ENCODE data around the gene MTMR11.

Gene MTMR11

DNA sequence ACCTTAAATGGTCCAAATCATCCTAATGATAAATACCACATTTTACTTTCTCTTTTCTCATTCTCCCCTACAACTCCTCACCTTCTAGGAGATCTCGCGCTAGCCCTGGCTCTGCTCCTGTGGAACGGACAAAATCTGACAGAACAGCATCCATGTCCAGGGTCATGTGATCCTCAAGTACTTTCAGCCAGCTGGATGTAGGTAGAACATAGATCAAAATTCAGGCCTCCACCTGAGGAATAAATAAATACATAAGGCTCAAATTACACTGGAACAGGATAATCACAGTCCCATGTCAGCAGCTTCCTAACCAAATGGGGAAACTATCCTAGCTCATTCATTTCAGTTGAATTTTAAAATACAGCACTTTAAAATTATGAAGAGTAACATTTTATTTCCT, 40.7 kb upstream of the MTMR11 start:
- no peak overlapping the region for H2AFZ ChIP-seq
- no peaks in the 10 kb centered on the region for H3K36me3 ChIP-seq (ENCODE audit: control insufficient read depth, insufficient read depth, low read length)
- no peaks in the 10 kb centered on the region for H3K27me3 ChIP-seq (ENCODE audit: control insufficient read depth, insufficient read depth, low read length)
- H3K9me3 ChIP-seq (ENCODE audit: control insufficient read depth, low read length) = no peaks in the 10 kb centered on the region
- no peaks in the 10 kb centered on the region for H3K79me2 ChIP-seq
- no peak overlapping the region for H3K9ac ChIP-seq
- H3K27ac ChIP-seq = no peak overlapping the region
- no peak overlapping the region for H3K4me2 ChIP-seq (ENCODE audit: low read length)
- no peak overlapping the region for H3K4me3 ChIP-seq (ENCODE audit: low read depth, low read length)
- H3K4me1 ChIP-seq = no peaks in the 10 kb centered on the region
- TF ChIP-seq, protein P1, sequence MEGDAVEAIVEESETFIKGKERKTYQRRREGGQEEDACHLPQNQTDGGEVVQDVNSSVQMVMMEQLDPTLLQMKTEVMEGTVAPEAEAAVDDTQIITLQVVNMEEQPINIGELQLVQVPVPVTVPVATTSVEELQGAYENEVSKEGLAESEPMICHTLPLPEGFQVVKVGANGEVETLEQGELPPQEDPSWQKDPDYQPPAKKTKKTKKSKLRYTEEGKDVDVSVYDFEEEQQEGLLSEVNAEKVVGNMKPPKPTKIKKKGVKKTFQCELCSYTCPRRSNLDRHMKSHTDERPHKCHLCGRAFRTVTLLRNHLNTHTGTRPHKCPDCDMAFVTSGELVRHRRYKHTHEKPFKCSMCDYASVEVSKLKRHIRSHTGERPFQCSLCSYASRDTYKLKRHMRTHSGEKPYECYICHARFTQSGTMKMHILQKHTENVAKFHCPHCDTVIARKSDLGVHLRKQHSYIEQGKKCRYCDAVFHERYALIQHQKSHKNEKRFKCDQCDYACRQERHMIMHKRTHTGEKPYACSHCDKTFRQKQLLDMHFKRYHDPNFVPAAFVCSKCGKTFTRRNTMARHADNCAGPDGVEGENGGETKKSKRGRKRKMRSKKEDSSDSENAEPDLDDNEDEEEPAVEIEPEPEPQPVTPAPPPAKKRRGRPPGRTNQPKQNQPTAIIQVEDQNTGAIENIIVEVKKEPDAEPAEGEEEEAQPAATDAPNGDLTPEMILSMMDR (IDR thresholded peaks at IDR 0.05) = no peak

DNA sequence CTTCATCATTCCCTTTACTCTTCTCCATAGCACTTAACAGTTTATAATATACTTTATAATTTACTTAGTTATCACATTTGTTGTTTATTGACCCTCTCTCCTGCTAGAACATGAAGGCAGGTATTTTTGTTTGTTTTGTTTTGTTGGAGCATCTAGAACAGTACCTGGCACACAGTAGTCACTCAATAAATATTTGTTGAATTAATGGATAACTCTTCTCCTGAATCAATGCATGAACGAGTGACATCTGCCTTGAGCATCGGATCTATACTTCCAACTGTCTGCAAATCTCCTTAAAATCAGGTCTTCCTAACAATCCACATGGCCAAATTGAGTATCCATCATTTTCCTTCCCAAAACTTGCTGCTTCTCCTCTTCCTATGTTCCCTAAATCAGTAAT, 35.9 kb upstream of the MTMR11 start:
- no peaks in the 10 kb centered on the region for H3K4me1 ChIP-seq
- H3K27me3 ChIP-seq (ENCODE audit: control insufficient read depth, insufficient read depth, low read length) = no peaks in the 10 kb centered on the region
- no peak overlapping the region for H2AFZ ChIP-seq
- no peak overlapping the region for H3K4me3 ChIP-seq (ENCODE audit: low read depth, low read length)
- no peaks in the 10 kb centered on the region for H3K79me2 ChIP-seq
- no peak overlapping the region for H3K4me2 ChIP-seq (ENCODE audit: low read length)
- TF ChIP-seq, protein P1 (IDR thresholded peaks at IDR 0.05) = no peak
- no peaks in the 10 kb centered on the region for H3K36me3 ChIP-seq (ENCODE audit: control insufficient read depth, insufficient read depth, low read length)
- H3K27ac ChIP-seq = no peak overlapping the region
- no peaks in the 10 kb centered on the region for H3K9me3 ChIP-seq (ENCODE audit: control insufficient read depth, low read length)
- H3K9ac ChIP-seq = no peak overlapping the region

DNA sequence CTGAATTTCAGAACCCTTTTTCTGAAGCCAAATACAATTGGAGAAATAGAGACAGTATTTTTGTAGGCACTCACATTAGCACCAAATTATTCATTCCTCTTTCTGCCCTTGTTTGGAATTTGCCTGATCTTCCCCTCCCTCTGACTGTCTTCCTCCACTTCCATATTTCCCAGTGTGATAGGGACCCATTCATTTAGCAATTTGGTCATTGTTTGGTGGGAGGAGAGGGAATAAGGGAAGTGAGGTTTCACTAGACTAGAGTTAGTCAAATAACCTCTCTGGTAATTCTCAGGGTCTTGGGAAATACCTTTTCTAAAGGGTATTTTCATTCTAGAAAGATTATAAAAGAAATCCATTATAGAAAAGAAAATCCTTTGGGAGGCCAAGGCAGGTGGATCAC, 31.0 kb upstream of the MTMR11 start:
- no peak overlapping the region for H3K4me3 ChIP-seq (ENCODE audit: low read depth, low read length)
- H3K4me1 ChIP-seq = no peaks in the 10 kb centered on the region
- no peak overlapping the region for H2AFZ ChIP-seq
- H3K27me3 ChIP-seq (ENCODE audit: control insufficient read depth, insufficient read depth, low read length) = no peaks in the 10 kb centered on the region
- TF ChIP-seq, protein P1 (IDR thresholded peaks at IDR 0.05) = no peak
- H3K9ac ChIP-seq = no peak overlapping the region
- H3K27ac ChIP-seq = no peak overlapping the region
- no peaks in the 10 kb centered on the region for H3K79me2 ChIP-seq
- H3K4me2 ChIP-seq (ENCODE audit: low read length) = no peak overlapping the region
- no peaks in the 10 kb centered on the region for H3K36me3 ChIP-seq (ENCODE audit: control insufficient read depth, insufficient read depth, low read length)
- no peaks in the 10 kb centered on the region for H3K9me3 ChIP-seq (ENCODE audit: control insufficient read depth, low read length)

DNA sequence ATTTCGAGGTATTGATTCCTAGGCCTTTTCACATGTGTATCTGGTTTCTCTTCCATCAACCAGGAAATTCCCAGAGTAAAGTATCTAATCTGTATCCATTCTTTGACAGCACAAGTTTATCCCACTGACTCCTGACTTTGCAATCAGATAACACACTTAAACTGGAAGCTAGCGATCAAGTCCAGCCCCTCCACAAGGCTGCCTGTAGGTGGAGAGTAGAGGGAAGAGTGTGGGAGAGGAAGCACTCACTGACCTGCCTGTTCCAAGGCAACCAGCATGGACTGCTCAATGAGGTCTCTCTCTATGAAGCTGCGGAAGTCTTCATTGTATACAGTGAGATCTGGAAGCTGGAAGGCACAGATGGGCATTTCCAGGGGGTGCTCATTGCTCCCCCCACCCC, 30.4 kb upstream of the MTMR11 start:
- H3K27ac ChIP-seq = no peak overlapping the region
- TF ChIP-seq, protein P1 (IDR thresholded peaks at IDR 0.05) = no peak
- H3K4me1 ChIP-seq = no peaks in the 10 kb centered on the region
- no peaks in the 10 kb centered on the region for H3K36me3 ChIP-seq (ENCODE audit: control insufficient read depth, insufficient read depth, low read length)
- H3K9me3 ChIP-seq (ENCODE audit: control insufficient read depth, low read length) = no peaks in the 10 kb centered on the region
- H3K4me3 ChIP-seq (ENCODE audit: low read depth, low read length) = no peak overlapping the region
- H2AFZ ChIP-seq = no peak overlapping the region
- H3K9ac ChIP-seq = no peak overlapping the region
- H3K79me2 ChIP-seq = no peaks in the 10 kb centered on the region
- no peak overlapping the region for H3K4me2 ChIP-seq (ENCODE audit: low read length)
- H3K27me3 ChIP-seq (ENCODE audit: control insufficient read depth, insufficient read depth, low read length) = no peaks in the 10 kb centered on the region

DNA sequence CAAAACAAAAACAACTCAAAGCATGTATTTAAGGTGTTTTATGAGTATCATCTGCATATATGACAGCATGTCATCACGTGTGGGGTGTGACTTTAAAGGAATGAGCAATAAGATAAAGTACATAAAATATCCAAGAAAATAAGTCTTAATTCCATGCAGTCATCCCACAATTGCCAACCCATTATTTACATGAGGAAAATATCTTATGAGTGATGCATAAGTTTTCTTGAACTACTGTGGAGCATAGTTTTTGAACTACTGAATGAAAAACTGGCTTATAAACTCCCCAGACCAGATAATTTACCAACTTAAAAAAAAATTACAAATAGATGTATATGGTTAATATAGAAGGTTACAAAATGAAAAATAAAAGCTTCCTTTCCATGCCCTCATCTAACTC, 29.7 kb upstream of the MTMR11 start:
- H3K4me2 ChIP-seq (ENCODE audit: low read length) = no peak overlapping the region
- no peaks in the 10 kb centered on the region for H3K36me3 ChIP-seq (ENCODE audit: control insufficient read depth, insufficient read depth, low read length)
- no peak overlapping the region for H2AFZ ChIP-seq
- no peaks in the 10 kb centered on the region for H3K9me3 ChIP-seq (ENCODE audit: control insufficient read depth, low read length)
- no peaks in the 10 kb centered on the region for H3K79me2 ChIP-seq
- TF ChIP-seq, protein P1 (IDR thresholded peaks at IDR 0.05) = no peak
- H3K27me3 ChIP-seq (ENCODE audit: control insufficient read depth, insufficient read depth, low read length) = no peaks in the 10 kb centered on the region
- H3K4me1 ChIP-seq = no peaks in the 10 kb centered on the region
- H3K27ac ChIP-seq = no peak overlapping the region
- no peak overlapping the region for H3K4me3 ChIP-seq (ENCODE audit: low read depth, low read length)
- no peak overlapping the region for H3K9ac ChIP-seq

Measured in parathyroid adenoma (tissue), 2 donors.